SK-N-SH treated with all-trans-retinoic acid at 6 μM for 48 hours (cell line): ENCODE results near the gene IFT122.

Source experiments
- ATAC-seq: fragments of 200-7000 bp; cut with Tn5 transposase; 3 replicates; pipeline ENCODE4 v1.9.1; 2020; ENCODE audit warnings: mild to moderate bottlenecking, moderate library complexity
- ARNTL ChIP-seq: fragments of 450-650 bp; formaldehyde crosslinking; IDR thresholded peaks from 2 replicates; pipeline ENCODE4 v1.5.0; 2020; ENCODE audit warnings: low read depth, mild to moderate bottlenecking, moderate library complexity, borderline replicate concordance
- BACH2 ChIP-seq: fragments of 250-450 bp; sonication (Bioruptor Pico); IDR thresholded peaks from 2 replicates; pipeline ENCODE4 v1.9.0; 2021; ENCODE audit warnings: mild to moderate bottlenecking, borderline replicate concordance
- CSDC2 ChIP-seq: fragments of 250-450 bp; sonication (Bioruptor Pico); IDR thresholded peaks from 2 replicates; pipeline ENCODE4 v1.5.0; 2020; ENCODE audit warnings: mild to moderate bottlenecking, moderate library complexity
- CSRNP3 ChIP-seq: fragments of 250-450 bp; sonication (Bioruptor Pico); IDR thresholded peaks from 2 replicates; pipeline ENCODE4 v1.5.1; 2021; ENCODE audit warnings: mild to moderate bottlenecking, moderate library complexity
- ESRRG ChIP-seq: fragments of 250-450 bp; sonication (Bioruptor Pico); IDR thresholded peaks from 2 replicates; pipeline ENCODE4 v1.6.1; 2021; ENCODE audit warnings: mild to moderate bottlenecking
- GLIS3 ChIP-seq: fragments of 250-450 bp; sonication (Bioruptor Pico); IDR thresholded peaks from 2 replicates; pipeline ENCODE4 v1.5.0; 2020; ENCODE audit warnings: mild to moderate bottlenecking, moderate library complexity
- ISL1 ChIP-seq: fragments of 250-450 bp; sonication (Bioruptor Pico); IDR thresholded peaks from 2 replicates; pipeline ENCODE4 v2.1.2; 2022; ENCODE audit warnings: mild to moderate bottlenecking, moderate library complexity
- OSR1 ChIP-seq: fragments of 250-450 bp; sonication (Bioruptor Pico); IDR thresholded peaks from 2 replicates; pipeline ENCODE4 v1.8.0; 2022; ENCODE audit warnings: moderate library complexity, mild to moderate bottlenecking, inconsistent platforms
- PATZ1 ChIP-seq: fragments of 250-450 bp; sonication (Bioruptor Pico); IDR thresholded peaks from 2 replicates; pipeline ENCODE4 v1.8.0; 2020; ENCODE audit warnings: mild to moderate bottlenecking, moderate library complexity, borderline replicate concordance
- POU6F1 ChIP-seq: fragments of 250-450 bp; sonication (Bioruptor Pico); IDR thresholded peaks from 2 replicates; pipeline ENCODE4 v1.8.0; 2021; ENCODE audit warnings: low read depth, mild to moderate bottlenecking, moderate library complexity, borderline replicate concordance
- PPARA ChIP-seq: fragments of 250-450 bp; sonication (Bioruptor Pico); IDR thresholded peaks from 2 replicates; pipeline ENCODE4 v1.5.0; 2020; ENCODE audit warnings: mild to moderate bottlenecking, borderline replicate concordance
- RARB ChIP-seq: fragments of 250-450 bp; sonication (Bioruptor Pico); IDR thresholded peaks from 2 replicates; pipeline ENCODE4 v1.8.0; 2021; ENCODE audit warnings: mild to moderate bottlenecking, moderate library complexity
- SNAI2 ChIP-seq: fragments of 250-450 bp; sonication (Bioruptor Pico); IDR thresholded peaks from 2 replicates; pipeline ENCODE4 v1.5.0; 2020; ENCODE audit warnings: mild to moderate bottlenecking, moderate library complexity
- TCF4 ChIP-seq: fragments of 250-450 bp; sonication (Bioruptor Pico); IDR thresholded peaks from 2 replicates; pipeline ENCODE4 v1.8.0; 2021; ENCODE audit warnings: mild to moderate bottlenecking, moderate library complexity, borderline replicate concordance
- TOX ChIP-seq: fragments of 250-450 bp; sonication (Bioruptor Pico); IDR thresholded peaks from 2 replicates; pipeline ENCODE4 v1.8.0; 2021; ENCODE audit warnings: mild to moderate bottlenecking, moderate library complexity, borderline replicate concordance
- TSHZ2 ChIP-seq: fragments of 250-450 bp; sonication (Bioruptor Pico); IDR thresholded peaks from 2 replicates; pipeline ENCODE4 v1.5.0; 2020; ENCODE audit warnings: mild to moderate bottlenecking, moderate library complexity
- ZC3H10 ChIP-seq: fragments of 250-450 bp; sonication (Bioruptor Pico); IDR thresholded peaks from 2 replicates; pipeline ENCODE4 v1.5.1; 2021; ENCODE audit warnings: mild to moderate bottlenecking, moderate library complexity
- ZFP3 ChIP-seq: fragments of 250-450 bp; sonication (Bioruptor Pico); IDR thresholded peaks from 2 replicates; pipeline ENCODE4 v1.5.0; 2020; ENCODE audit warnings: mild to moderate bottlenecking, moderate library complexity
- ZFP30 ChIP-seq: fragments of 450-650 bp; formaldehyde crosslinking; IDR thresholded peaks from 2 replicates; pipeline ENCODE4 v1.5.0; 2022; ENCODE audit warnings: mild to moderate bottlenecking, moderate library complexity
- ZNF565 ChIP-seq: fragments of 450-650 bp; formaldehyde crosslinking; conservative IDR thresholded peaks from 2 replicates; pipeline ENCODE4 v1.5.0; 2020; ENCODE audit warnings: low read depth, mild to moderate bottlenecking, moderate library complexity
- ZNF70 ChIP-seq: fragments of 450-650 bp; formaldehyde crosslinking; IDR thresholded peaks from 2 replicates; pipeline ENCODE4 v1.5.0; 2020; ENCODE audit warnings: mild to moderate bottlenecking, moderate library complexity
- ZNF8 ChIP-seq: fragments of 450-650 bp; formaldehyde crosslinking; IDR thresholded peaks from 2 replicates; pipeline ENCODE4 v1.5.0; 2020; ENCODE audit warnings: mild to moderate bottlenecking, moderate library complexity

The IFT122 gene

GRCh38 chr3:129462361-129462968 lies 22.4 kb downstream of the IFT122 start:
- TF ChIP-seq SNAI2 (CRISPR knock-in tag) (no peak), PATZ1 (CRISPR knock-in tag) (no peak), TSHZ2 (CRISPR knock-in tag) (no peak)
- no peak for ATAC-seq

- no peak for TF ChIP-seq TCF4
- TF ChIP-seq GLIS3 (CRISPR knock-in tag) = no peak
- TF ChIP-seq ARNTL = no peak
- no peak for TF ChIP-seq ZC3H10 (CRISPR knock-in tag)
- TF ChIP-seq ZNF8 (CRISPR knock-in tag) = no peak
- TF ChIP-seq BACH2 (CRISPR knock-in tag) = no peak
- no peak for TF ChIP-seq CSDC2 (CRISPR knock-in tag)
- TF ChIP-seq POU6F1 (CRISPR knock-in tag) = no peak
- TF ChIP-seq ESRRG (CRISPR knock-in tag) = no peak
- no peak for TF ChIP-seq PPARA
- TF ChIP-seq ZFP30 (CRISPR knock-in tag) = no peak
- TF ChIP-seq SNAI2 (CRISPR knock-in tag) = no peak
- TF ChIP-seq, all 23 proteins: peak for 0
These were observed 23.1 kb downstream of the IFT122 start for GRCh38 chr3:129463094-129463493.

GRCh38 chr3:129463716-129464115 lies 23.7 kb downstream of the IFT122 start:
- TF ChIP-seq TOX (CRISPR knock-in tag) = no peak
- no peak for ATAC-seq

More at GRCh38 chr3:129463094-129463493, 23.1 kb downstream of the IFT122 start:
- no peak for ATAC-seq

- ATAC-seq = no peak
- TF ChIP-seq OSR1 (no peak), ZFP30 (CRISPR knock-in tag) (no peak), PATZ1 (CRISPR knock-in tag) (no peak), RARB (no peak), ZFP3 (CRISPR knock-in tag) (no peak), CSDC2 (CRISPR knock-in tag) (no peak), ISL1 (CRISPR knock-in tag) (no peak), TSHZ2 (CRISPR knock-in tag) (no peak), SNAI2 (CRISPR knock-in tag) (no peak), ZNF565 (CRISPR knock-in tag) (no peak), ZNF70 (CRISPR knock-in tag) (no peak), ARNTL (no peak), CSRNP3 (CRISPR knock-in tag) (no peak), BACH2 (CRISPR knock-in tag) (no peak), TOX (CRISPR knock-in tag) (no peak), TCF4 (no peak), ESRRG (CRISPR knock-in tag) (no peak)
These were observed 27.9 kb downstream of the IFT122 start for GRCh38 chr3:129467932-129468331.
